ENCODE measurements around the gene STK38.

GRCh38 chr6:36492621-36493020 lies 54.7 kb downstream of the STK38 start:
- no peak for TF ChIP-seq EP300 (IDR thresholded peaks at IDR 0.05)
- TF ChIP-seq POLR2A (IDR thresholded peaks at IDR 0.05; ENCODE audit: low read depth): no peak

All from esophagus muscularis mucosa (tissue), 2 donors.